CD4-positive, CD25-positive, alpha-beta regulatory T cell (primary cell): Measurements from ENCODE around the gene ELOVL1. TPM values are rescaled to one million over a fixed set of nuclear protein-coding genes. Genes with fewer than 3 reads are reported as not detected.
"Not testable (repeated sequence)": the region's sequence is repeated elsewhere in the genome, so short reads cannot be mapped to it uniquely, and the experiment has no call there.

Experiments
- ATAC-seq, 2 donors: fragments of 150-1000 bp; cut with Tn5 transposase; one replicate each; pipeline ENCODE4 v1.10.0; 2021; ENCODE audit warnings: low read depth in 2 of 2, moderate number of reproducible peaks in 2 of 2, moderate library complexity in 1 of 2
- DNase-seq, 3 donors: peaks; one replicate each; pipeline versions ENCODE4 v3.0.0 to v3.0.0-alpha.2; 2012 to 2022; ENCODE audit warnings: mixed read lengths in 1 of 3
- H3K27ac ChIP-seq: one replicate; pipeline ENCODE4 v1.7.0; 2013; ENCODE audit warnings: mild to moderate bottlenecking, low read length; ENCODE audit not compliant: insufficient read depth, poor library complexity, severe bottlenecking
- H3K27me3 ChIP-seq: one replicate; pipeline ENCODE4 v1.7.0; 2013; ENCODE audit warnings: low read length; ENCODE audit not compliant: control insufficient read depth, insufficient read depth
- H3K36me3 ChIP-seq: one replicate; pipeline ENCODE4 v1.7.0; 2013; ENCODE audit warnings: mild to moderate bottlenecking, low read length, moderate library complexity; ENCODE audit not compliant: control insufficient read depth, insufficient read depth
- H3K4me1 ChIP-seq: 2 replicates; pipeline ENCODE4 v1.7.0; 2013; ENCODE audit warnings: mild to moderate bottlenecking, low read length; ENCODE audit not compliant: insufficient read depth, control insufficient read depth, poor library complexity, severe bottlenecking
- H3K4me3 ChIP-seq: one replicate; pipeline ENCODE4 v1.7.0; 2013; ENCODE audit warnings: low read depth, mild to moderate bottlenecking, low read length, moderate library complexity
- H3K9me3 ChIP-seq, 2 experiments: 1 replicate in 1 of 2; 2 replicates in 1 of 2; pipeline ENCODE4 v1.7.0; 2013; ENCODE audit warnings: low read length in 2 of 2, mild to moderate bottlenecking in 1 of 2, moderate library complexity in 1 of 2; ENCODE audit not compliant: control insufficient read depth in 2 of 2
- H3K27ac Mint-ChIP-seq, 3 donors: one replicate each; pipeline ENCODE4 v1.8.0; 2020 to 2022; ENCODE audit warnings: mild to moderate bottlenecking in 3 of 3, mixed read lengths in 3 of 3, moderate library complexity in 2 of 3
- H3K27me3 Mint-ChIP-seq: one replicate; pipeline ENCODE4 v1.8.0; 2022; ENCODE audit warnings: mild to moderate bottlenecking, mixed read lengths
- H3K36me3 Mint-ChIP-seq: one replicate; pipeline ENCODE4 v1.8.0; 2020; ENCODE audit warnings: mixed read lengths
- H3K4me1 Mint-ChIP-seq, 4 donors: one replicate each; pipeline ENCODE4 v1.8.0; 2020 to 2022; ENCODE audit warnings: mixed read lengths in 4 of 4, mild to moderate bottlenecking in 1 of 4
- H3K4me3 Mint-ChIP-seq, 4 donors: one replicate each; pipeline ENCODE4 v1.8.0; 2020 to 2022; ENCODE audit warnings: mild to moderate bottlenecking in 4 of 4, mixed read lengths in 4 of 4, moderate library complexity in 3 of 4
- H3K9me3 Mint-ChIP-seq, 7 donors: one replicate each; pipeline ENCODE4 v1.8.0; 2020 to 2022; ENCODE audit warnings: mixed read lengths in 7 of 7, mild to moderate bottlenecking in 3 of 7, moderate library complexity in 2 of 7
- polyA plus RNA-seq, 4 donors: library from polyadenylated mRNA; unstranded; fragments of 300-500 nt; fragmentation: Illumina TruSeq; gene quantifications; one replicate each; pipeline ENCODE4 v1.2.3, GENCODE V29; 2021
- total RNA-seq: library from RNA; stranded (reverse); gene quantifications from one replicate; pipeline ENCODE4 v1.2.3, GENCODE V29; 2022

ELOVL1 gene
- total RNA-seq: 37.1 TPM
- polyA plus RNA-seq: 100 to 1,000 TPM in 1 of 4 donors, 10 to 100 TPM in 3; 74.5 to 114 (median 77.7) TPM

- Histone ChIP-seq H3K27ac (peak within 1 kb of the TSS; percentile 80), H3K9me3 (no peaks in the 10 kb centered on the region), H3K4me1 (peaks cover 28% of the 10 kb centered on the region), H3K4me3 (peak within 1 kb of the TSS; percentile 87), H3K36me3 (peaks cover 25% of the 10 kb centered on the region), H3K27me3 (no peaks in the 10 kb centered on the region)
- H3K27me3 Mint-ChIP-seq: no peaks in the 10 kb centered on the region
- peak within 1 kb of the TSS; percentile 88 to 97 (median 92) for H3K4me3 Mint-ChIP-seq
- H3K4me1 Mint-ChIP-seq: peaks cover 14 to 54% (median 25%) of the 10 kb centered on the region in 4 donors
- no peaks in the 10 kb centered on the region for H3K9me3 Mint-ChIP-seq
- ATAC-seq: peak; percentile 83 to 84
- DNase-seq: peak; percentile 73 to 91 (median 83)
- H3K27ac Mint-ChIP-seq: peak within 1 kb of the TSS; percentile 90 to 96 (median 91)
- peaks cover 15% of the 10 kb centered on the region for H3K36me3 Mint-ChIP-seq
Observed at GRCh38 chr1:43367904-43368645, at the start of gene ELOVL1. Gene ELOVL1, minus strand, starts transcription at chr1:43368011. Its CDS starts 2,402 bp downstream, at chr1:43365609.

GRCh38 chr1:43415901-43416300, 48.1 kb upstream of the ELOVL1 start:
- no peak overlapping the region for H3K27ac Mint-ChIP-seq
- H3K9me3 ChIP-seq: no peaks in the 10 kb centered on the region
- H3K4me3 ChIP-seq: no peak overlapping the region
- H3K4me3 Mint-ChIP-seq: no peak overlapping the region
- H3K9me3 Mint-ChIP-seq: no peaks in the 10 kb centered on the region
- H3K4me1 Mint-ChIP-seq: peaks cover 0 to 6% (median 4%) of the 10 kb centered on the region in 4 donors
- H3K27ac ChIP-seq: no peak overlapping the region
- DNase-seq (no peak), ATAC-seq (no peak)
- peaks cover 55% of the 10 kb centered on the region for H3K36me3 ChIP-seq
- no peaks in the 10 kb centered on the region for H3K27me3 Mint-ChIP-seq
- H3K4me1 ChIP-seq: no peaks in the 10 kb centered on the region
- peaks cover 26% of the 10 kb centered on the region for H3K36me3 Mint-ChIP-seq
- no peaks in the 10 kb centered on the region for H3K27me3 ChIP-seq

GRCh38 chr1:43414634-43415223, 46.9 kb upstream of the ELOVL1 start:
- Mint-ChIP-seq H3K36me3 (peaks cover 22% of the 10 kb centered on the region), H3K27ac (peak overlapping the region in 1 of 3 donors; percentile 65), H3K27me3 (no peaks in the 10 kb centered on the region), H3K4me1 (peaks cover 3 to 6% (median 4%) of the 10 kb centered on the region in 4 donors), H3K9me3 (no peaks in the 10 kb centered on the region), H3K4me3 (no peak overlapping the region)
- ATAC-seq (peak; percentile 90 to 94), DNase-seq (peak; percentile 48 to 69 (median 68))
- H3K27ac ChIP-seq: no peak overlapping the region
- no peaks in the 10 kb centered on the region for H3K4me1 ChIP-seq
- no peaks in the 10 kb centered on the region for H3K27me3 ChIP-seq
- peaks cover 44% of the 10 kb centered on the region for H3K36me3 ChIP-seq
- no peaks in the 10 kb centered on the region for H3K9me3 ChIP-seq
- H3K4me3 ChIP-seq: no peak overlapping the region

GRCh38 chr1:43413426-43413825, 45.6 kb upstream of the ELOVL1 start:
- H3K27ac Mint-ChIP-seq, H3K27ac ChIP-seq, ATAC-seq, H3K4me1 ChIP-seq, H3K4me3 Mint-ChIP-seq, DNase-seq, H3K4me3 ChIP-seq, H3K27me3 Mint-ChIP-seq, H3K9me3 ChIP-seq, H3K27me3 ChIP-seq, H3K9me3 Mint-ChIP-seq: not testable (repeated sequence)
- H3K36me3 ChIP-seq: peaks cover 39% of the 10 kb centered on the region
- H3K36me3 Mint-ChIP-seq: peaks cover 30% of the 10 kb centered on the region
- peaks cover 4 to 11% (median 5%) of the 10 kb centered on the region in 4 donors for H3K4me1 Mint-ChIP-seq

- H3K27me3 ChIP-seq: no peaks in the 10 kb centered on the region
- Mint-ChIP-seq H3K27me3 (no peaks in the 10 kb centered on the region), H3K4me3 (no peak overlapping the region), H3K9me3 (no peaks in the 10 kb centered on the region), H3K4me1 (peaks cover 4 to 14% (median 10%) of the 10 kb centered on the region in 4 donors), H3K27ac (no peak overlapping the region), H3K36me3 (peaks cover 43% of the 10 kb centered on the region)
- ATAC-seq: no peak
- no peak overlapping the region for H3K27ac ChIP-seq
- no peak for DNase-seq
- H3K36me3 ChIP-seq: peaks cover 33% of the 10 kb centered on the region
- no peak overlapping the region for H3K4me3 ChIP-seq
- H3K9me3 ChIP-seq: no peaks in the 10 kb centered on the region
- H3K4me1 ChIP-seq: no peaks in the 10 kb centered on the region
Observed at GRCh38 chr1:43410571-43410970, 42.8 kb upstream of the ELOVL1 start.

GRCh38 chr1:43405876-43406234, 38.0 kb upstream of the ELOVL1 start:
- no peaks in the 10 kb centered on the region for H3K9me3 Mint-ChIP-seq
- peaks cover 5 to 19% (median 13%) of the 10 kb centered on the region in 4 donors for H3K4me1 Mint-ChIP-seq
- Histone ChIP-seq H3K9me3 (no peaks in the 10 kb centered on the region), H3K4me1 (no peaks in the 10 kb centered on the region), H3K36me3 (peaks cover 60% of the 10 kb centered on the region), H3K27me3 (no peaks in the 10 kb centered on the region), H3K27ac (no peak overlapping the region), H3K4me3 (no peak overlapping the region)
- peak overlapping the region in 1 of 3 donors; percentile 70 for H3K27ac Mint-ChIP-seq
- H3K27me3 Mint-ChIP-seq: no peaks in the 10 kb centered on the region
- H3K36me3 Mint-ChIP-seq: peaks cover 56% of the 10 kb centered on the region
- ATAC-seq (no peak), DNase-seq (no peak)
- no peak overlapping the region for H3K4me3 Mint-ChIP-seq

GRCh38 chr1:43405219-43405875, 37.5 kb upstream of the ELOVL1 start:
- peak overlapping the region in 1 of 3 donors; percentile 70 for H3K27ac Mint-ChIP-seq
- H3K36me3 ChIP-seq: peaks cover 60% of the 10 kb centered on the region
- no peak for ATAC-seq

More at GRCh38 chr1:43405219-43405875, 37.5 kb upstream of the ELOVL1 start:
- Mint-ChIP-seq H3K4me3 (no peak overlapping the region), H3K36me3 (peaks cover 56% of the 10 kb centered on the region), H3K4me1 (peaks cover 7 to 19% (median 13%) of the 10 kb centered on the region in 4 donors), H3K27me3 (no peaks in the 10 kb centered on the region), H3K9me3 (no peaks in the 10 kb centered on the region)
- no peaks in the 10 kb centered on the region for H3K9me3 ChIP-seq
- DNase-seq: no peak
- H3K27me3 ChIP-seq: no peaks in the 10 kb centered on the region
- no peak overlapping the region for H3K27ac ChIP-seq
- H3K4me1 ChIP-seq: no peaks in the 10 kb centered on the region
- H3K4me3 ChIP-seq: no peak overlapping the region
